HuH-7 (cell line): ENCODE measurements around the gene AP5Z1.

Source experiments
- DNase-seq: peaks from one replicate; pipeline ENCODE4 v3.0.0; 2011; ENCODE audit warnings: low spot score

Gene AP5Z1

DNA sequence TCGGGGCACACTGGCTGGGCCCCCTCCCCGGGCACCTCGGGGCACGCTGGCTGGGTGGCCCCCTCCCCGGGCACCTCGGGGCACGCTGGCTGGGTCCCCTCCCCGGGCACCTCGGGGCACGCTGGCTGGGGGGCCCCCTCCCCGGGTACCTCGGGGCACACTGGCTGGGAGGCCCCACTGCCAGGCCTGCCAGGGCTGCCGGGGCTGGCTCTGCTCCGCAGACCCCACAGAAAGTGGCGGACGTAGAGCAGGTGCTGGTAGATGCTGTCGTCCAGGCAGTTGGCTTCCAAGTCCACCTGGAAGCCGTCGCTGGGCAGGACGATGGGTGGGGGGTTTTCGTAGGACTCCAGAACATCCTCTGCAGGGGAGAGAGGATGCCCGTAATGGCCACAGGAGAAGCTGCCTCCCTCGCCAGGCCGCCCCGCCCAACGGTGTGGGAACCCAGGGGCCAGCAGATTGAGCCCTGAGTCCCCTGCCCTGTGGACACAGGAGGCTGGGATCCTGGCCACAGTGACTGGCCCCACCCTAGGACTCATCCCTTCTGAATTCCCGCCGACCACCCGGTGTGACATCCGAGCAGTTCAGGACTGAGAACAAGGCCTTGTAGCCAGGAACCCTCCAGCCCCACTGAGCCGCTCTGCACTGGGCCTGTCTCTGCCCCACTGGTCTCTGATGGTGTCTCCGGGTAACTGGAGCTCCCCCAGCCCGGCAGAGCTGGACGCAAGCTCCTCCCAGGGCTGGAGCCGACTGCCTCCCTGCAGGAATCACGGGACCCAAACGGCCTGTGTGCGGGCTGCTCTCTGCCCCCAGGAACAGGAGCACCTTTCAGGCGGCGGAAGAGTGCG is 28.2 kb downstream of the AP5Z1 start:
- no peak for DNase-seq

DNA sequence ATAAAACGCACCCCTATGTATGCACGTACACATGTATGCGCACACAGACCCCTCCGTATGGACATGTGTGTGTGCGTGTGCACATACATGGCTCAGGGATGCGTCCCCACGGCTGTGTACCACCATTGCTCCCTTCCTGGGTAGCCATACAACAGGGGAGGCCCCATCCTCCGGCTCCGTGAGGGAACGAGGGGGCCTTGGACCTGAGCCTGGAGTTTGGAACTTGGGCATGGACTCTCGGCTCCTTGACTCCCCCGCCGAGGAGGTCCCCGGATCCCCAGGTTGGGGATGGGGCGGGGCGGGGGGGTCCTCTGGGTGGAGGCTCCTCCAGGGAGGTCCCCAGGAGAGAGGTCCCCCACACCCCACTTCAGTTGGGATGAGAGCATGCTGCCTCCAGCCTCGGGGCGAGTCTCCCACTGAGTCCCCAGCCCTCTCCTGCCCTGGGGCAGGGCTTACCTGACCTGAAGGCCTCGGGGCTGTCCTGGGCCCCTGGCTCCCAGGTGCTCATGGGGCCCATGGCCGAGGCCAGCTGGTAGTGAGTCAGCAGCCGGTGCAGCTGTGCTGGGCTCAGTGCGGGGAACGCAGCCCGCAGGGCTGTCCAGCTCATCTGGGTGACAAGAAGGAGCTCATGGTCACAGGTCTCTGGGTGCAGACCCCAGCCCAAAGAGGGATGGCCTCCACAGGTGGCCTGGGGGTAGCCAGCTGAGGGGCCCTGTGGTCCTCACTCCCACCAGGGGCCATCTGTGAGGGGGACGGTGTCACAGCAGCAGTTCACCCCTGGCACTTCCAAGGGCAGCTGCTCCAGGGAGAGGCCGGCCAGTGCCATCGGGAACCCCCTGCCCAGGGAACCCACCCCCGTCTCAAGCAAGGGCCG is 29.9 kb downstream of the AP5Z1 start:
- no peak for DNase-seq

DNA sequence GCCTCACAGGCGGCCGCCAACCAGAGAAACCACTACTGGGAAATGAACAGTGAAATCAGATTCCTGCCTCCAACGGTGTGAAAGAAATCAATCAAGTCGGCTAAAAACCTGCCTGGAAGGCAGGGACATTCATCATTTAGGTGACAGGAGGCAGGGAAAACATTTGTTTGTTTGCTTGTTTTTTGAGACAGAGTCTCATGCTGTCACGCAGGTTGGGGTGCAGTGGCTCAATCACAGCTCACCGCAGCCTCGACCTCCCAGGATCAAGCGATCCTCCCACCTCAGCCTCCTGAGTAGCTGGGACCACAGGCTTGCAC is 30.5 kb downstream of the AP5Z1 start:
- no peak for DNase-seq

DNA sequence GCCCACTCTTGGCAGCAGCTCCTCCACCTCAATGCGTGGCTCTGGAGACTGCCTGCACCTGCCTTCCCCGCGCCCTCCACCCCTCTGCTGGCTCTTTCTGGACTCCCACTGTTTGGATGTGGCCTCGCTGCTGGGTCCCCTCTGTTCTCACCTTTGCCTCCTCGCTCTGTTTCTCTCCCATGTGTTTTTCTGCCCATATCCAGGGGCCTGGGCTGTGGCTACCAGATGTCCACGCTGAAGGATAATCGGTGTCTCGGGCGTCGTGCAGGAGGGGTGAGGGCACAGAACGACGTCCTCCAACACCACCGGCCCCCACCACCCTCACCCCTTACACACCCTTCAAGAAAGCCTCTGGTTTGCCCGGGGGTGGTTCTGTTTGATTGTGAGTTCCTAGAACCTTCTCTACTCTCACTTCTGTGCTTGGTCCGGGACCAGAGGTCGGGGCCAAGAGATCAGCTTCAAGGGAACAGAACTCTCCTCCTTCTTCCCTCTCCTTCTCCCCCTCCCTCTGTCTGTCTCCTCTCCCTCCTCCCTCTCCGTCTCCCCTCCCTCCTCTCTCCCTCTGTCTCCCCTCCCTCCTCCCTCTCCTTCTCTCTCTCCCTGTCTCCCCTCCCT is 31.7 kb downstream of the AP5Z1 start:
- DNase-seq: no peak

DNA sequence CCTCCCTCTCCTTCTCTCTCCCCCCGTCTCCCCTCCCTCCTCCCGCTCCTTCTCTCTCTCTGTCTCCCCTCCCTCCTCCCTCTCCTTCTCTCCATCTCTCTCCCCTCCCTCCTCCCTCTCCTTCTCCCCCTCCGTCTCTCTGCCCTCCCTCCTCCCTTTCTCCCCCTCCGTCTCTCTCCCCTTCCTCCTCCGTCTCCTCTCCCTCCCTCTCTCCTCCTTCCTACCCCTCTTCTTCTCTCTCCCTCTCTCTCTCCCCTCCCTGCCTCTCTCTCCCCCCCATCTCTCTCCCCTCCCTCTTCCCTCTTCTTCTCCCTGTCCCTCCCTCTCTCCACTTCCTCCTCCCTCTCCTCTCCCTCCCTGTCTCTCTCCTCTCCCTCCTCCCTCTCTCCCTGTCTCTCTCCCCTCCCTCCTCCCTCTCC is 32.2 kb downstream of the AP5Z1 start:
- DNase-seq: no peak

DNA sequence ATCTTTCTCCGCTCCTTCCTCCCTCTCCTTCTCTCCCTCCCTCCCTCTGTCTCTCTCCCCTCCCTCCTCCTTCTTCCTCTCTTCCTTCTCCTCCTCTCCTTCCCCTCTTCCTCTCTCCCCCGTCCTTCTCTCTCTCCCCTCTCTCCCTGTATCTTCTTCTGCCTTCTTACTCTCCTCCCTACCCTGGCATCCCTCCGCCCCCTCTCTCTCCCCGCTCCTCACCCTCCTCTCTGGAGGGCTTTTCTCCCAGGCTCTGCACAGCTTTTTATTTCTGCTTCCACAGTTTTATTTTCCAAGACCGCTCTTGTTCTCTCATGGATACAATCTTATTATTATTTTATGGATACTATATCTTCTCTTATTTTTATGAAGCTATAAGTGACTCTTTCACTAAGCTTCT is 32.6 kb downstream of the AP5Z1 start:
- no peak for DNase-seq

DNA sequence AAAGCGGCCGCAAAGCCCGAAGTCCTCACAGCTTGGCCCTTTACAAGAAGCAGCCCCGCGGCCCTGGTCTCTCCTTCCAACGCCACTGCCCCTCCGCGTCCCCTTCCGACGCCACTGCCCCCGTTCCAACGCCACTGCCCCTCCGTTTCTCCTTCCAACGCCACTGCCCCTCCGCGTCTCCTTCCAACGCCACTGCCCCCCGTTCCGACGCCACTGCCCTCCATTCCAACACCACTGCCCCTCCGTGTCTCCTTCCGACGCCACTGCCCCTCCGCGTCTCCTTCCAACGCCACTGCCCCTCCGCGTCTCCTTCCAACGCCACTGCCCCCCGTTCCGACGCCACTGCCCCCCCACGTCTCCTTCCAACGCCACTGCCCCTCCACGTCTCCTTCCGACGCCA is 33.1 kb downstream of the AP5Z1 start:
- DNase-seq: no peak

DNA sequence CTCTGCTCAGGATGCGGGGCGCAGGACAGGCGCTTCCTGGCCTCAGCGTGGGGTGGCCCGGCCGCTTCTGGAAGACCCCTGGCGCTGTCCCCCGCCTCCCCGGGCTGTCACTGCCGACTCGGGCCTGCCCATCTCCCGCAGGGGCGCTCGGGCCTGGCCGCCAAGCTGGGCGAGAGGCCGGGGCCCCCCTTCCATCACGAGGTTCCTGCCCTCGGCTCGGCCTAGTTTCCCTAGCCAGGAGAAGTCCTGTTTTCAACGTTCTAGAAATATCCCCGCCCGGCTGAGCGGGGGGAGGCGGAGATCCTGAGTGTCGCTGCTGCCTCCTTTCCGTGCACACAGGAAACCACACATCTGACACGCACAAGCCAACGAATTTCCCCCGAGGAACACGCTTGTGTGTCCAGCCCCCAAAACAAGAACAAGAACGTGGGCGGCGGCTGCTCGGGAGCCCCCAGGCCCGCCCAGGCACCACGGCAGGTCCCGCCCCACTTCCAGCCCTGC is 33.7 kb downstream of the AP5Z1 start:
- DNase-seq: no peak

DNA sequence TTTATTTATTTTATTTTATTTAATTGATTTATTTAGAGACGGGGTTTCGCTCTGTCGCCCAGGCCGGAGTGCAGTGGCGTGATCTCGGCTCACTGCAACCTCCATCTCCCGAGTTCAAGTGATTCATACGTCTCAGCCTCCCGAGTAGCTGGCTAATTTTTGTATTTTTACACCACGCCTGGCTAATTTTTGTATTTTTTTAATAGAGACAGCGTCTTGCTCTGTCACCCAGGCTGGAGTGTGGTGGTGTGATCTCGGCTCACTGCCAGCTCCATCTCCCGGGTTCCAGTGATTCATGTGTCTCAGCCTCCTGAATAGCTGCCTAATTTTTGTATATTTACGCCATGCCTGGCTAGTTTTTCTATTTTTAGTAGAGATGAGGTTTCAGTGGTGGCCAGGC is 34.2 kb downstream of the AP5Z1 start:
- DNase-seq: no peak

DNA sequence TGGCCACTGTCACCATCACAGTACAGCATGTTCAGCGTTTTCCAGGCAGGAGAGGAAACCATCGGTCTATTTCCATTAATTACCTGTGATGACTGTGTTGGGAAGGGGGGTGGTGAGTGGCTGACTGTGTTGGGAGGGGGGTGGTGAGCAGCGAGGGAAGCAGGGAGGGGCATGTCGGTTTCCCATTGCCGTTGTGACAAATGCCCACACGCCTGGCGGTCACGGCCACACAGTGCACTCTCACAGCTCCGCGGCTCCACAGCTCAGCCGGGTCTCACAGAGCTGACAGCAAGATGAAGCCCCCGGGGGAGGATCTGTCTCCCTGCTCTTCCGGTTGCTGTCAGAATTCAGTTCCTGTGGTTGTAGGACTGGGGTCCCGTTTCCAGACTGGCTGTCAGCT is 39.0 kb downstream of the AP5Z1 start:
- DNase-seq: no peak

DNA sequence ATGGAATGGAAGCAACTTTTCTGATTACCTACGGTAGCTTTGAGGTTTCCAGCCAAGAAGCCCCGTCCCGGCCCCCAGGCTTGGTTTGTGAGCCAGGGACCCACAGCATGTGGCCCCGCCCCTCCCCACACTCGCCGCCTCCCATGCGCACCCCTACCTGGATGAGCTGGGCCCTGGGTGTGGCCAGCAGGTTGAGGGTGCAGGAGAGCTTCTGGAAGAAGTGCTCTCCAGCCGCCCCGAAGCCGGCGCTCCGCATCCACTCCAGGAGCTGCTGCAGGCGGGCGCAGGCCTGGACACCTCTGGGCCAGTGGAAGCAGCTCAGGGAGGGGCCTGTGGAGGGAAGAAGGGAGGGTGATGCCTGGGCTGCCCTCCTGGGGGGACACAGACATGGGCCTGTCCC is 39.7 kb downstream of the AP5Z1 start:
- DNase-seq: no peak

DNA sequence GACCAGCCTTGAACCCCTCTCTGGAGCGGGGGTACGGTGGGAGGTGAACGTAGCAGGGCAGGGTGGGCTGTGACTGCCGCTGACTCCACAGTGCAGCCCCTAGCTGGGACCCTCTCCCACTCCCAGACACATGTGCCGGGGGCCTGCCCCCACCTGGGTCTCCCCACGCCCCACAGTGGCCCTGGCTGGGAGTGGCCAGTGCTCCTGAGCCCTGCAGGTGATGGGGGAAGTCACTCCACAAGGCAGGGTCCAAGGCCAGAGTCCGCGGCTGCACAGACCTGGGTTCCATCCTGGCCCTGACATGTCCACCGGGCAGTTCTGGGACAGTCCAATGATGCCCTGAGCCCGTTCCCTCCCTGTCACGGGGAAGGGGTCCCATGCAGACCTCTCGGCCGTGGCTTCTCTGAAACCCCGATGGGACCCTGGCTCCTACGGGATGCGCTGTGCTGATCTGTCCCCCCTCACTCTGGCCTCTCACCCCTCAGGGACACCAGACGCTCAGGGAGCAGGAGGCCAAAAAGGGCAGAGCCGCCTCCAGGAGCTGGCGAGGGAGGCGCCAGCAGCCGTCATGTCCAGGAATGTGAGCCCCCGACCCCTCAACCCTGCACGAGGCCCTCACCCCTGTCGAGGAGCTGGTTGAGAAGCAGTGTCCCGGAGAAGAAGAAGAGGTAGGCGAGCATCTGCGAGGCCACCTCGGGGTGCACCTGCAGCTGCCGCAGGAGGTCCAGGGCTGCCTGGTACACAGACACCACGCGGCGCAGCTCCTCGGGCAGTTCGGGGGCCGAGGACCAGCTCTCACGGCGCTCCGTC is 40.4 kb downstream of the AP5Z1 start:
- no peak for DNase-seq

DNA sequence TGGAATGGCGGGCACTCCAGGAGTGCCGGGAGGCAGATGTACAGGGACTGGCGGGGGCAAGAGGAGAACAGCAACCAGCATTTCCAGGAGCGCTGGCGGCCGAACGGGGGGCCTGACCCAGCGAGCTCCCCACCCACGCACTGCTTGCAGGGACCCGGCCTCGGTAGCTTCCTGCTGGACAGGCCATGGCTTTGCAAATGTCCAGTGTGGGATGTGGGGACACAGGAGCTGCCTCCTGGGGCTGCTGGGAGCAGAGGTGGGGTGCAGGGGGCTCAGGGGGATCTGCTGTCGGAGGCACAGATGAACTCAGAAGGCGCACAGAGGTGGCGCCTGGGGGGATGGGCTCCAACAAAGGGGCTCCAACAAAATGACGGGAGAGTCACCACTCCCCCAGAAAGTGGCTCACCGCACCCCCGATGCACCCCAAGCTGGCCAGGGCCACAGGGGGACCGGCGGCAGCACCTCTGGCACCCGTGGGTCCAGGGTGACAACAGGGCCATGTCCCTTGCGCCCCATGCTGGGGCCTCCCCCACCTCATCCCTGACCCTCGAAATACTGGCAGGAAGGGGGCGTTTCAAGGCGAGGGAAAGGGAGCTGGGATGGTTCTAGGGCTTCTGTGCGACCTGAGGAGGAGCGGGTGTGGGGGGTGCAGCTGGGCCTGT is 41.1 kb downstream of the AP5Z1 start:
- DNase-seq: no peak

DNA sequence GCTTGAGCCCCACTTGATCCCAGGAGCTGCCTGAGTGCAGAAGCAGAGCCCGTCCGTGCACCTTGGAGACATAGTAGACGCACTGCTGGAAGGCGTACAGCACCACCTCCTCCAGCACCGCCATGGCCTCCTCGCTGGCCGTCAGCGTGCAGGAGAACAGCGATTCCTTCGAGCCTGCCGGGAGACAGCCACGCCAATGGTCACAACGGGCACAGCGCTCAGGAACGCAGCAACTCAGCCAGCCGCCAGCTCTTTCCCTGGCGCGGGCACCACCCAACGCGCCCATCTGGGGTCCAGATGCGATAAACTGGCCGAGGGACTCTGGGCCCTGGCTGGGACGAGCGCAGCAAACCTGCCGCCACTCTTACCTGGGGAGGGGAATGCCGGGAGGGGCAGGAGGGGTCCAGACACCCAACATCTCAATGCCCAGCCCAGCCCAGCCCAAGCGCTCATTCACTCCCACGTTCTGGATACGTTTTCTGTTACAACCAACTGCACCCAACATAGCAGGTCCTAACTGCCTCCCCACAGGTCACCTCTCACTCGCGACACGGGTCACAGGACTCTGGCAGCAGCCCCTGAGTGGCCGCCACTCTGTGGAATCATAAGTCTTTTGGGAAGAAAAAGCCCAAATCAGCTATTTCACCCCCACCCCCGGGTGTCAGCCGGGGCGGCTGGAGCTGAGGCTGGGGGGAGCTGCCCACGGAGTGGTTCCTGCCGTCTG is 41.9 kb downstream of the AP5Z1 start:
- DNase-seq: no peak

DNA sequence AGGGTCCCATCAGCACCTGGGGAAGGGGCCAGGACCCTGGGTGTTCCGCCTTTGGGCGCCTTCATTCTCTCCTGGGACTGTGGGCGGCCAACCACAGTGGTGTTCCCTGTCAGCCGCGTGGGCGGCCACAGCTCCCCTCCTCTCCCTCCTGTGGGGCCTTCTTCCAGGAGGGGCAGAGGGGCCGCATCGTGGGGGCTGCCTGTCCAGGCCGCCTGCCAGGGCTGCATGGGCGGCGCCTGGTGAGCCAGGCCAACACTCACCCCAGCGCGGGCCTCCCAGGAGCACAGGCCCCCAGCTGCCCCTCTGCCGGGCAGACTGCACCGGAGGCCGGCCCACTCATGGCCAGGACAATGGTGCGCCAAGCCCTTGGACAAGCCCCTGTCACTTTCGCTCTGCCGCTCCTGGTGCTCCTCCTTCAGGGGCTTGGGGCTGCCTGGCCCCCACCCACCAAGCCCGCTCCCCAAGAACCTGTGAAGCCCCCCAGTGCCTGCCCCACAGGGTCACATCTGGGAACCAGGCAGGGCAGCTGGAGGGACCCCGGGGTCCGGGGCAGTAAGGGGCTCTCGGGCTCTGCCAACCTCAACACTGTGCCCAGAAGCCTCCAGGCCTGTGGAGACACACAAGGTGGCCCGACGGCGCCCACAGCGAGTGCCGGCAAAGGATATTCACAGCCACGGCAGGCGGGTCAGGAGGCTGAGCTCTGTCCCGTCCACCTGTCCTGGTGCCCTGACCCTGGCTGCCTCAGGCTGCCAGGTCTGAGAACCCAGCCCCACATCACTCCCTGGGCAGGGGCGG is 42.8 kb downstream of the AP5Z1 start:
- DNase-seq: no peak

DNA sequence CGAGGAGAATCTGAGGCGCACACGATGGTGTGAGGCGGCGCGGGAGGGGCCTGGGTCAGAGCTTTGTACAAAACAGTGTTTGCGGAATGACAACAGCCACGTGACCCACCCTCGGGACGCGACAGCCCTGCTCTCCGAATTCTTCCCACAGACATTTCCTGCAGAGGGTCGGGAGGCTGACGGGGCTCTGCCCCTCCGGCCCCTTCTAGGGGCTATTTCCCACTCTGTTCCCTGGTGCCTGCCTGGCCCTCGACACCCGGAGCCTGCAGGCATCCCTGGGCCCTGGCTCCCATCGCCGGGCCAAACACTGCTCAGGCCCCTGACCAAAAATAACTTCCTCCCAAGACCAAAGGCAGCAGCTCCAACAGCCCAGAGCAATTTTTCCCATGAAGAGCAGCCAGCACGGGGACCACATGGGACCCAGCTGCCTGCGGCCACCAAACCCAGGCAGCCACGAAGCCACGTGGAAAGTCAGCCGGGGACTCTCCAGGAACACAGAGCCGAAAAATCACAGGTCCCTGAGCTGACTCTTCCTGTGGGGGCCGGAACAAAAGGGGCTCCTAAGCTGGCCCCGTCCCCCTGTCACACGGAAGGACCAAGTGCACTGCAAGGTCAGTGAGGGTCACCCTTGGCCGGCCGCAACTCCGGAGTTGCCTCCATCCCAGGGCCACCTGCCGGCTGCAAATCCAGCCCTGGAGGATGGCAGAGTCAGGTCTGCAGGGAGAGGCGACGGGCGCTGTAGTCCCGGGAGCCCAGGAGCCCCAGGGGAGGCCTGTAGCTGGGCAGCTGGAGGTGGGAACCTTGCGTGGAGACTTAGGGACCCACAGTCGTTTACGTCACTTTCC is 44.4 kb downstream of the AP5Z1 start:
- DNase-seq: no peak

DNA sequence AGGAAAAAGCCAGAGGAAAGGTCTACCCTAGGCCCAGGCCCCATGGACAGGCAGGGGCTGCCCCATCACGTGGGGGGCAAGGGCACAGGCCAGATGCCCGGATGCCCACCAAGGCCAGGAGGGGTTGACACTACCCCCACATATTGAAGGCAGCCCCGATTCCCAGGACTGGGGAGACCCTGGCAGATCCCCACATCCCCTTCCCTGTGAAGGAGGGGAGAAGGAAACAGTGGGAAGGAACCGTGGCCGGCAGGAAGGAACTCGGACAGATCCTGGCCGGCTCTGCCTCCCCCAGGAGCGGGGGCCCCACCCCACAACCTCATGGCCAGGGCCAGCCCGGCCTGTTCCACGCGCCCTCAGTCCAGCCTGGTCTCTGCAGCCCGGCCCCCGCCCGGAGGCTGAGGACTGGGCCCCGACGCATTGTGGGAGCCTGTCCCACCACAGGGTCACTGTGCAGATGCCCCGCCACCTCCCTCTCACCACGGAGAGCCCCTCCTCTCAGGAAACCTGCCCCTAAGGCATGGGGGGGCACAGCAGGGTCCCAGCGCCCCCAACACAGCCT is 45.1 kb downstream of the AP5Z1 start:
- no peak for DNase-seq

DNA sequence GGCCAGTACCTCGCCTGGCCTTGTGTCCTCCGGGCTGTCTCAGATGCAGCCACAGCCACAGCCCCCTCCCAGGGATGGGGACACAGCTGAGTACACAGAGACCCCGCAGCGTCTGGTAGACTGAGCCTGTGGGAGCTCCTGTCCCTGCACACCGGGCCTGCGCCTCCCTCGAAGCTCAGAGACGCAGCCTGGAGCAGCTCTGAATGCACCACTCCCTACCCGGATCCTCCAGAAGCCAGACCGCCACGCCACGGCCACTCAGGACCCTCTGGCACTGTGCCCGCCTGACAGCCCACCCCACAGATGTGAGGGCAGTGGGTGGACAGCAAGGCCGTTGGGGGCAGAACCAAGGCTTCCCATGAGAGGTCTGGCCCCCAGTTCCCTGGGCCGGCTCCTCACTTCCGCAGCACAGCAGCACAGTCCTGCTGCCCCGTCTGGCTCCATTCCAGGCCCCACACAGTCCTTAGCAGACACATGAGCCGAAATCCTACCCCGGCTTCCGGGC is 45.6 kb downstream of the AP5Z1 start:
- no peak for DNase-seq
